ENCODE data around the gene CDSN.

The CDSN gene

DNA sequence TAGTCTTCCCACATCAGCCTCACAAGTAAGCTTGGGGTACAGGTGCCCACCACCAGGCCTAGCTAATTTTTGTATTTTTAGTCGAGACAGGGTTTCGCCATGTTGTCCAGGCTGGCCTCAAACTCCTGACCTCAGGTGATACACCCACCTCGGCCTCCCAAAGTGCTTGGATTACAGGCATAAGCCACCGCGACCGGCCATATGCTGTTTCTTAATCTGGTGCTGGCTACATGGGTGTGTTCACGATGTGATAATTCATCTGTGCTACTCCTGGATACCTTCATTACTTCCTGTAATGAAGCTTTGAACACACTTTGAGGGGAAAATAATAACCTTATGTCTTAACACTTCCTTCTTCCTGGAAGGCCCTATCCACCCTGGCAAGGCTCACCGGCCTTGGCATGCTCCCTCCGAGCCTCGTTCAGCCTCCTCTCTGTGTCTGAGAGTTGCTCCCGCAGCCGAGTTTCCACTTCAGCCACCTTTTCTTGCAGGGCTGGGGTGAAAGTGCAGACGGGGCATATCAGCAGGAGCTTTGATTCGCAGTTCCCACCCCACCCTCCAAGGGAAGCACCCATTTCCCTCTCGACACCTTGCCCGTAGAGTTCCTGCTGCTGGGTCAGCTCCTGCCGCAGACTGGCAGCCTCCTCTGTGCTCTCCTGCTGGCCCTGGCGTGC, 24.2 kb upstream of the CDSN start:
- no peak for DNase-seq

DNA sequence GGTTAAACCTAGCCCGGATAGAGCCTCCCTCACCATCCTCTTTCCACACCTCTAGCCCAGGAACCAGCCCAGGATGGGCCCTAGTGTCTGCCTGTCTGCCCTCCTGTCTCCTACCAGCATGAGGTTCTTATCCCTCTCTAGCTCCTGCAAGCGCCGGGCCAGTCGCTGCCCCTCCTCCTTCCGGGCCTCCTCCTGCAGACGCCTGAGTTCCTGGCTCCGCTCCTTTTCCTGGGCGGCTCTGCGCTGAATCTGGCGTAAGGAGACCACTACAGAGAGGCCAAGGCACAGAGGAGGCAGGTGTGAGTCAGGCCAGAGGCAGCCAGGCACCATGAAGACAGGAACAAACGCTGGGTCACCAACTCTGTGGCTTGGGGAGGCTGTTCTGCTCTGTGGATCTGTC, 22.9 kb upstream of the CDSN start:
- no peak for DNase-seq

DNA sequence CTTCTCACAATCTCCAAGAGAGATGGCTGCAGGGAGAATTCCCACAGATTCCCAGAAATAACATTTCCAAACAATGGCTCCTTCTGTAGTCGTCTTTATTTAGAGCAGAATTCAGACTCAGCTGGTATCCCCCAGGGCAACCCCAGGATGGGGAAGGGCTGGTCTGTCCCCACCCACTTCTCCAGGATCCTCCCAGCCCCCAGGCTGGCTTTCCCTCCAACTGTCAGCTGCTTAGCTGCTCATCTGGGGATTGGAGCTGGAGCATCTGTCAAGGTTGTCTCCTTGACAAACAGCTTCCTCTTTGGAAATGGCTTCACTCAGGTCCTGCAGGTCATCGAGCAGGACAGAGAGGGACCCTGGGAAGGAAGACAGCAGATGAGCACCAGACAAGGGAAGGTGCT, 22.1 kb upstream of the CDSN start:
- no peak for DNase-seq

DNA sequence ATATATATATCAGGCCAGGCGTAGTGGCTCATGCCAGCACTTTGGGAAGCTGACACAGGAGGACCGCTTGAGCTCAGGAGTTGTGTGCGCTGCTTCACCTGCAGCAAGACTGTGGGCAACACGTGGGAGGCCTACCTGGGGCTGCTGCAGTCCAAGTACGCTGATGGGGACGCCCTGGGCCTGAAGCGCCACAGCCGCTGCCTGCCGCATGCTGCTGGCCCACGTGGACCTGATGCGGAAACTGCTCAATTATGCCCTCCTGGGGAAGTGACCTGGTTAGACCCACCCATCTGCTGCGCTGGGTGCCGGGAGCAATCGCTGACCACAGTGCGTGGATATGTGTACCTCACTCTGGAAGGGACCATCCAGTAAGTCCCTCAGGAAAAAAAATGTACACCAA, 20.4 kb upstream of the CDSN start:
- DNase-seq, result no peak

DNA sequence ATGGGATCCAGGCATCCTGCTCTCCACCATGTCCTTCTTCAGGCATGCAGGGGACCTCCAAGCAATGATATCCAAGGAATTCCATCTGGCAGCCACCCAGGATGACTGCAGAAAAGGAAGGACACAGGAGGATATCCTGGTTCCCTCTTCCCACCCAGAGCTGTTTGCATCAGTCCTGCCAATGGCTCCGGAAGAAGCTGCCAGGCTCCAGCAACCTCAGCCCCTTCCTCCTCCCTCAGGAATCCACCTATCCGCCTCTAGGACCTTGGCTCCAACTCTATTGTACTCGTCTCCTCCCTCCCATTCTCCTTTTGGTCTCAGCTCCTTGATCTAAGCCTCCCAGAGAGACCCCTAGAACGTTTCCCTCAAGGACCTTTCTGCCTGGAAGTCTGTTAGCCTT, 19.4 kb upstream of the CDSN start:
- DNase-seq, result no peak

DNA sequence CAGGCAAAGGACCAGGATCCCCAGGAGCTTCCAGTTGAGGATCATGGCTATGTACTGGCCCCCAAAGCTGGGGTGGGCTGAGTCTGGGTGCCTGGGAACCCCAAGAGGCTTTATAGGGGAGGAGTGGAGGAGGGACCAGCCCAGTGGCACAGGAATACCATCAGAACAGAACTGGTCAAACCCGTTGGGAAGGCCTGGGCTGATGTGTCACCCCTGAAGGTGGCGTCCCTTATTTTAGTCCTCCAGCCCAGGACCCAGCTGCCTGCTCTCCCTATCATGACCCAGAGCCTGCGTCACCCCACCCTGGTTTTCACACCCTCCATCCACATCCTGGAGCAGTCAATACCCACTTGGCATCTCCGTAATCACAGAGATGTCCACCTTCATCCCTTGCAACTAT, 18.7 kb upstream of the CDSN start, which contains the start of gene PSORS1C2:
TSS of gene PSORS1C2 (minus strand) at position 85 of the 400 bp plus-strand sequence. CDS start at position 45, 40 bp downstream.
- DNase-seq, result no peak

DNA sequence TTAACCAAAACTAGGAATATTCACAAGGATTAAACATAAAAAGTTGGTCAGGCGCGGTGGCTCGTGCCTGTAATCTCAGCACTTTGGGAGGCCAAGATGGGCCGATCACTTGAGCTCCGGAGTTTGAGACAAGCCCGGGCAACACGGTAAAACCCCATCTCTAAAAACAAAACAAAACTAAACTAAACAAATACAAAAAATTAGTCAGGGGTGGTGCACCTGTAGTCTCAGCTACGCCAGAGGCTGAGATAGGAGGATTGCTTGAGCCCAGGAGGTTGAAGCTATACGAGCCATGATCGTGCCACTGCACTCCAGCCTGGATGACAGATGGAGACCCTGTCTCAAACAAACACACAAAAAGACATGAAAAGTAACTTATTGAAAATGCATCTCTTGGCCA, 15.5 kb upstream of the CDSN start:
- DNase-seq, result no peak

DNA sequence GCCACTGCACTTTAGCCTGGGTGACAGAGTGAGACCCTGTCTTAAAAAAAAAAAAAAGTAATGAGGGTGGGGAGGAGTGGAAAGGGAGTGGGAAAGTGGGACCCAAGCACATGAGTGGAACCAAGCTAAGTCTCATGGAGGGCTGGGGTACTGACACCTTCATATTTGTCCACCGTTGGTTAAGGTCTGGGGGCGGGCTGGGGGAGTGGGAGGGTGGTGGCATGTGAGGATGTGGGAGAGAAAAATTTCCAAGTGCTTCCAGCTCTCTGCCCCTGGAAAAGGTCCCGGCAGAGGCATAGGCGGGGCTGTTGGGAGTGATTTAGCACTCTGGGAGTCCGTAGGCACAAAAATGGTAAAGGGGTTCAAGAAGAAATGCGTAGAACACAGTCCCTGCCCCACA, 12.6 kb upstream of the CDSN start:
- DNase-seq, result no peak

DNA sequence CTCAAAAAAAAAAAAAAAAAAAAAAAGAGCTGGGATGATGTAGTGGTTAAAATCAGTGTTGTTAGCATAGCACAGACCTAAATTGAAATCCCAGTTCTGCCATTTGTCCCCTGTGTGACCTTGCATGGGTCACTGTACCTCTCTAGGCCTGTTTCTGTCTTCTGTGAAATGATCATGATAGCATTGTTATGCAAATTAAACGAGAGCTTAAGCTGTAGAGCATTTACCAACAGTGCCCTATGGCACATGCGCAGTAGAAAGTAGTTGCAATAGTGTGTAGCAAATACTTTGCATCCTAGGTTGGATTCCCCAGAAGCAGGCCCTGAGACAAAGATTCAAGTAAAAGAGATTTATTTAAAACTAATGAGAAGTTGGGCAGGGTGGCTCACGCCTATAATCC, 11.3 kb upstream of the CDSN start:
- no peak for DNase-seq

DNA sequence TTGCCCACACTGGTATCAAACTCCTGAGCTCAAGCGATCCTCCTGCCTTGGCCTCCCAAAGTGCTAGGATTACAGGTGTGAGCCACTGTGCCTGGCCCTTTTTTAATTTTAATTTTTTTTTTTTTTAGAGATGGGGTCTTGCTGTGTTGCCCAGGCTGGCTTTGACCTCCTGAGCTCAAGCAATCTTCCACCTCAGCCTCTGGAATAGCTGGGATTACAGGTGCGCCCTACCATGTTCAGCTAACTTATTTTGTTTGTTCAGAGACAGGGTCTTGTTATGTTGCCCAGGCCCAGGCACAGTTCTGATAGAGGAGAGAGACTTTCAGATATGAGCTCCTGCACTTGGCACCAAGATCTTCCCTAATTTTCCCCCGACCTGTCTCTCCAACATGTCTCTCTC, 10.5 kb upstream of the CDSN start:
- no peak for DNase-seq

DNA sequence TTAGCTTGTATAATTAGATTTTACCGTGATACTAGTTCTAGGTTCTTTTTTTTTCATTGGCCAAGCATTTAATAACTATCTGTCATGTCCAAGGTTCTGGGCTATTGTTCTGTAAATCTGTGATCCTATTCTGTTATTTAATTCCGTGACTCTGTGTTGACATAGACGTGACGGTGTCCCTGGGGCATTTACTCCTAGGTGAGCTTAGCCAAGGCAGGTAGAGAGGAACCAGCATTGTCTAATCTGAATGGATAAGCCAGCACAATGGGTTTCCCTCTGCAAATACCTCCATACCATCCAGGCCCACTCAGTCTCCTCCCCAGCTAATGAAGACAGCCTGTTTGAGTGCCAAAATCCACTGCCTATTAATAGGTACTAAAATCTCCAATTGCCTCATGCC, 8.9 kb upstream of the CDSN start:
- no peak for DNase-seq

DNA sequence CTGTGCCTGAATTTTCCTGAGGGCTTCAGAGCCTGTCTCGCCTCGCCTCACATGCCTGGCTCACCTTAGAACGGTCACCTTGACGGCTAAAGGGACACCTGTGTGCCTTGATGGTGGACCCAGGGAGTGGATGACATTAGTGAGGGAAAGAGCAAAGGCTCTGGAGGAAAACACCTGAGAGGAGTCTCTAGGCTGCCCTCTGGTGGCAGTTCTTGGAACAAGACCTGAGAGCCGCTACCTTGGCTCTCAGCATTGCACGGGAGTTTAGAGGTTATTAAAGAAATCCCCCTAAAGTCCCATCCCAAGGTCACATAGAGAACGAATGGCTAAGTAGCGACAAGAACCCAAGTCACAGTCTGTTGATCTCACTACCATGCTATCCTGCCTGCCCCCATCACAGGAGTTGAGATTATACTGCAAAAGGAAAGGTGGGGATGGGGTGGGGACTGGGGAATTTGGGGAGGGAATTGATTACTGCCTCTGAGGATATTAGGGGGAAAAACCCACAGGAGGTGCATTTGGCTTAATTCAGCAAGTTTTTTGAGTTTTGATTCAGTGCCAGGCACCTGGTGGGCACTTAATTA, 7.9 kb upstream of the CDSN start:
- no peak for DNase-seq

DNA sequence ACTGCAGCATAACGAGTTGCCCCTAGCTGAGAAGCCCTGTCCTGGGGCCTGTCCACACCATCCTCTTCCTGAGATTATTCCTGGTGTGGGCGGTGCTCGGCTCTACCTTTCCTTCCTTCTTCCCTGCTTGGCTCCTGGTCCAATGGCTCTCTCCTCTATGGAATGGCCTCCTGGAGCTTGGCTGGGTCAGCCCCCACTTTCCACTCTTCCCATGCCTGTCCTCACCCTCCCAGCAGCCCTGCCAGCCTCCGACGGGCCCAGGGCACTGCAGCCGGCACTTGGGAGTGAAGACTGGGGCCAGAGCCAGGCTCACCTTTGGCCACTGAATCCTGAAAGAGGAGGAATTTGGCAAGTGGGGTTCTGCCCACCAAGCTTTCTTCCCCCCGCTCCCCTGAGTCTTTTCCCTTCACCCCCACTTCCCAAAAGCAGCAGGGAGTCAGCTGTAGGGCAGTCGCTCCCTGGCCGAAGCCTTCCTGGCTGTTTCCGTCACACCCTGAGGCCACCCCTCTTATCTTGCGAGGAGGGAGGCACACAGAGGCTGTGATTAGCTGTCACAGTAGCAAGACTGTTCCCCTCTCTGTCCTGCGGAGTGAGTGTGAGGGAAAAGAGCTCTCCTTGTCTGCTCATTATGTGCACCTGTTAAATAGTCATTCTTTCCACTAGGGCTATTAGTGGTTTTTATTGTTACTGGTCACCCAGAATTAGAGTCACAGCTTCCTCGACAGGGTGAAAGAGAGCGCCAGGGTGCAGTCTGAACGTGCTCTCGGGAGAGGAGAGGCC, 6.3 kb upstream of the CDSN start:
- no peak for DNase-seq

DNA sequence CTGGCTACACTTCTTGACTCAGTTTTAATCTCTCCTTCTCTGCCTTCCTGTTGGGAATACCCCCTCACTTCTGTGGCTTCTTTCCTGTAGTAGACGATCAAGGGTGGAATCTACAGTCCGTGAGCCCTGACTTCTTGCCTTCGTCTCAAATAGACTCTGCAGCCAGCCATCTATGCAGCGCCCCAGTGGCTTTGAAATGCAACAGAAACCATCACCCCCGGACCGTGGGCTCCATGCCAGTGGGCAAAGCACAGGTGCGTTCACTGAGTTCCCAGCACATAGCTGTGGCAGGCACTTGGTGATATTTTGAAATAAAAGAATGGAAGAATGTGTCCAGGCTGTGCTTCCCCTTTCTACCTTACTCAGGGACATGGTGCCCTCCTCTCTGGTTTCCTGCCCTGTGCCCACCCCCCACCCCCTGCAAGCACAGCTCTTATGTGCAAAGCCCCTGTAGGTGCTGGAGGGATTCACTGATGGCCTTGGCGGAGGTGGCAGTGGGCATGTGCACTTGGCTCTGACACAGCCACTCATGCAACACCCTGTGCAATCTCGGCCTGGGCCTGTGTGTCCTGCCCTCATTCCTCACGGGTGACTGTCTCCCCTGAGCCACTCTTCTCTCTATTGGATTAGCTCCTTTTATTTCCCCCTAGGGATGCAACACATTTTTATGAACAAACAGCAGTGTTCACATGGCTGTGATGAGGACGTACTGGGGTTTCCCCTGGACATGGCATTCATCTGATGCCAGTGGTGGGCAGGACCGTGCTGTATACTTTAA, 5.5 kb upstream of the CDSN start:
- no peak for DNase-seq

DNA sequence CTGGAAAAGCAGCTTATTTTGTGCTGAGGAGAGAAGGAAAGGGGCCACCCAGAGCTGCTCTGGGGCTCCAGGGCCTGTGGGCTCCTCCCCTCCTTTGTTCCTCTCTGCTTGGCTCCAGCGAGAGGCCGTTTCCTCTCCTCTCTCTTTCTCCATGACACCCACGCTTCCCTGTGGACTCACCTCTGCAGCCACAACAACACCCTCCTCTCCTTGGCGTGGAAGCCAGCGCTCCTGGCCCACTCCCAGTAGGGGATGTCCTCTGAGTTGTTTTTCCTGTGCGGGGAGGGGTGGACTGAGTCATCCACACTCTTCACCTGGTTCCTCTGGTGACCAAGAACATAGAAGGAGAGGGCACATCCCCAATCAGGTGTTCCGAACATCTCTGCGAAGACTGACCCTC, 4.9 kb upstream of the CDSN start:
- no peak for DNase-seq

DNA sequence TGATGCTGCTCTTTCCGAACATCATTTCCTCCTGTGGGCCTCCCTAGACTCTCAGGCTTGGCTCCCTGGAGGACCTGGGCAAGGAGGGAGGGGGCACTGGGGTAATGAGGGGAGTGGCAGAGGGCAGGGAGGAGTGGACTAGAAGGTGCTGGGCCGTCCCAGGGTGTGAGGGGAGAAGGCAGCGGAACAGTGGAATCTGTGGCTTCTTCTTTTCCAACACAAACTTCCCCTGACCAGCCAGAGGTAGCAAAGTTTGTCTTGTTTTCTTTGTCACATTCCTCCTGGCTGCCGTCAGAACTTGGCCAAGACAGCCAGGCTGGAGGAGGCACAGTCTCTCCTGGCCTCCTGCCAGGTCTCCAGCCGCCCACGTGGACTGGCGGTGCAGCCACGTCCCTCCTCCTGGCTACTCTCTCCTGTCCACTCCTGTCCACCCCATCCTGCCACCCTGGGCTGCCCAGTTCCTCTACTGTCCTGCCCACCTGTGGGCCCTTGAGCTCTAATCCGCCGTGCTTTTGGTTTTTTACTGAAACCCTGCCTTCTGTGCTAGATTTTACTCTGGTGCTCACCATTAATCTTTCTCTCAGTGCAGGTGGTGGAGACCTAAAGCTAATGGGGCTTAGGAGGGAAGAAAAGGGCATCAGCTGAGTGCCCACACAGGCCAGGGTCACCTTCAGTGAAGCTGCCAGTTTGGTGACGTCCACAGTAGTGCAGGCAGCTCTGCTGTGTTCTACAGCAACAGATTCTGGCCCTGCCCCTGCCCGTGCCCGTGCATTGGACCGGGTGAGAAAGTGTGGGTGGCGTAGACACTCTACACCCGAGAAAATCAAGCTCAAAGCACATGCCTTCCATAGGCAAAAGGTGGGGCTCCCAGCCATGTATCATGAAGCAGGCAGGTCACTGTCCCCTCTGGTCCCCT, 2.8 kb upstream of the CDSN start:
- no peak for DNase-seq

DNA sequence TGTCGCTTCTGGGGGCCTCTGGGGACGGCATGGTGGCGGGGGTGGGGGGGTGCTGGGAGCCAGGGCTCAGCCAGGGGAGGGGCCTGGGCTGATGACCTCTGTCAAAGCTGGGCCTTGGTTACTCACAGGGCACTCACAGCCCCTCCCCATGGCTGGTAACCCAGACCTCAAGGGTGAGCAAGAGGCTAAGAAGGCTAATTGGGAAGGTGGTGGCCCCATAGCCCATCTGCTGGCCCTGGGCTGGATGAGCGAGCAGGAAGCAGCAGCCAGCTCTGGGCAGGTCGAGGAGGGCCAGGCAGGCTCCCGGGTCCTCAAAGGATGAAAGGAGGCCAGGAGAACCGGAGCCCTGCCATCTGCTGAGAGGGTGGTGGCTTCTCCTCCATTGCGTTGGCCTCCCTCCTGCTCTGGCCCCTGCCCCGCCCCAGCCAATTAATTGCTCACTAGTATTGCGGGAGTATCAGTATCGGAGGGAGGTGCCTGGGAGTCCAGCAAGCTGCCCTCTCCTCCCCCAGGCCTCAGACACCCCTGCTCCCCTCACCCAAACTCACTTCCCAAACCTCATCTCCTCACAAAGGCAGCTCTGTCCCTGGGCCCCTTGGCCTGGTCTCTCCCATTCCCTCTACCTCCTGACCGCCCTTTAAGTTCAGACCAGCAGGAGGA, 1.0 kb upstream of the CDSN start:
- no peak for DNase-seq

DNA sequence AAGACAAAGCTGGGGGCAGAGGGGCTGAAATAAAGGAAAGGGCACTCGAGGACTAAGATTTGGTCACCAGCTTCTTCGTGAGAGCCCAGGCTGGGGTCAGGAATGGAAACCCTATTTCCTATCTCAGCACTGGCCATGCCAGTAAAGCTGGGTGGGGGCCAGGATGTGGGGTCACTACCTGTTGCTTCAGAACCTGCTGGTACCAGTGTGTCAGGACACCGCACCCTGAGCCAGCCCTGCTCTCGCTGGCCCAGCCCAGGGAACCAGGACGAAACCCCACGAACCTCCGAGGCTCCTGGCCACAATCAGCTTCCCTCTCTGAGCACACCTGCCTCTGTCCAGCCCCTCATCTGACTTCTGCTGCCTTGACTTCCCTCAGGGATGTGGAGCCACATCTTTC, 2.1 kb downstream of the CDSN start:
- DNase-seq, result no peak

DNA sequence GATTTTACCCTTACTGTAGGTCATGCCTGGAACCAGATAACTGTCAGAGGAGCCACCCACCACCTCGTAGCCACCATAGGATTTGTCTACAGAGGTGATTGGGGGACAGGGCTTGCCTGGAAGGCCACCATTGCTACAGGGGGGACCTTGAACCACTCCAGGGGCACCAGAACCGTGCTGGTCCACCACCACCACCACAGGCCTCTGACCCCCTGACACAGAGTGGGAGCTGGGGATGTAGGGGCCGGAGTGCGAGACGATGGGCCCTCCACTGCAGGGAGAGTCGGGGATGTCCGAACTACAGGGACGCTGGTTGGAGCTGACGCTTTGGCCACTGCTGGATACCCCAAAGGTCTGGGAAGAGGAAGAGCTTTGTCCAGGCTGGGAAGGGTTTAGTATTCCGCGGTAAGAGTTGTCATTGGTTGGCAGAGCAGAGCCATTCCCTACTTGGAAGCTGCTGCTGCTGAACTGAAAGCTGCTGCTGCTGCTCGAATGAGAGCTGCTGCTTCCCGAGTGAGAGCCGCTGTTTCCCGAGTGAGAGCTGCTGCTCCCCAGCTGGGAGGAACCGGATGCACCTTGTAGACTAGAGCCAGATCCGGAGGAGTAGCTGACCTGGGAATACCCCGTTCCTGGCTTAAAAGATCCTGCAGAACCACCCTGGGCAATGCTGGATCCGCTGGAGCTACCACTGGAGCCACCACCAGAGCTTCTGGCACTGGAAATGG, 3.4 kb downstream of the CDSN start:
- DNase-seq, result no peak

DNA sequence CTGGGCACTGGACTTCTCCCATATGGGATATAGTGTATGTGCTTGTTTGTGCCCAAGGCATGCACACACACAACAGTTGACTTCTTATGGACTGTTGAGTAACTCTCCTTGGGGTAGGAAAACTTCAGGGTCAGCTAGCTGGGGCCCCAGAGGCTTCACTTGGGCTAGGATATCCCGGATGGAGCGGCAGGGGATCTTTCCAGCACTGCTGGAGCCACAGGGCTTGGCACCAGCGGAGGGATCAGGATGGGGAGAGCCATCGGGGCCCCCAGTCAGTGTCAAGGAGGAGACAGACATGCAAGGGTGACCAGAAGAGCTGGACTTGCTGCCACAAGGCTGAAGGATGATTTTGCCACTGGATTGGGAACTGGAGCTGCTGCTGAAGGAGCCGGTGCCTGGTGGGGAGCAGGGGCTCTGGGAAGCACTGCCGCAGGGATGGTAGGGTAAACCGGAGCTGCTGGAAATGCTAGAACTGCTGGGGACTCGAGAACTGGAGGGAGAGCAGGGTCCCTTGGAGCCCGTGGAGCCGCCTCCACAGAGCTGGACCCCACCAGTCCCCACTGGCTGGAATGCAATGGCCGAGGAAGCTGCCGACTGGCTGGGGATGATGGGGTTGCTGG, 4.2 kb downstream of the CDSN start:
- DNase-seq, result no peak
